B cell (primary cell): ENCODE measurements around the gene UTY. TPM values are rescaled to one million over a fixed set of nuclear protein-coding genes. Genes with fewer than 3 reads are reported as not detected.

ENCODE experiments used
- ATAC-seq: fragments of 200-7000 bp; cut with Tn5 transposase; one replicate; pipeline ENCODE4 v1.10.0; 2021; ENCODE audit warnings: low read depth, mild to moderate bottlenecking, moderate number of reproducible peaks, moderate library complexity
- CTCF ChIA-PET: fragments of 350-600 bp; sonication (Branson Sonifier 250); formaldehyde crosslinking; loops from one replicate; lab custom pipeline; 2021; ENCODE audit warnings: antibody characterized with exemption, inconsistent platforms; lab: Charles Lee
- POLR2A ChIA-PET: fragments of 350-600 bp; sonication (Branson Sonifier 250); formaldehyde crosslinking; loops from one replicate; lab custom pipeline; 2021; ENCODE audit warnings: antibody characterized with exemption; lab: Charles Lee
- DNase-seq: peaks from one replicate; pipeline ENCODE4 v3.0.0; 2013
- H2AFZ ChIP-seq: 2 replicates; pipeline ENCODE4 v1.6.1; 2012; ENCODE audit warnings: mild to moderate bottlenecking, low read depth, low read length; ENCODE audit not compliant: insufficient read depth, poor library complexity, severe bottlenecking
- H3K27ac ChIP-seq, 2 donors: 1 replicate in 1 of 2; 2 replicates in 1 of 2; pipeline ENCODE4 v1.5.1; 2012 to 2013; ENCODE audit warnings: low read length in 2 of 2, mild to moderate bottlenecking in 2 of 2, moderate library complexity in 1 of 2
- H3K27me3 ChIP-seq, 4 experiments: fragments of 200-600 bp in 1 of 4; sonication (generic) in 1 of 4; replicated peaks in 1 of 4; 1 replicate in 2 of 4; 2 replicates in 2 of 4; pipeline versions ENCODE4 v1.6.1 to v1.7.0; 2013 to 2016; ENCODE audit warnings: low read length in 3 of 4, mild to moderate bottlenecking in 2 of 4, mixed read lengths in 1 of 4, moderate library complexity in 1 of 4; ENCODE audit not compliant: insufficient read depth in 4 of 4, control insufficient read depth in 3 of 4; ENCODE audit errors: control extremely low read depth in 1 of 4
- H3K36me3 ChIP-seq, 2 experiments: replicated peaks in 1 of 2; 1 replicate in 1 of 2; 2 replicates in 1 of 2; pipeline versions ENCODE4 v1.6.1 to v1.7.1; 2013; ENCODE audit warnings: low read length in 1 of 2; ENCODE audit not compliant: insufficient read depth in 2 of 2, control insufficient read depth in 1 of 2; ENCODE audit errors: control extremely low read depth in 1 of 2, extremely low read depth in 1 of 2
- H3K4me1 ChIP-seq, 2 donors: fragments of 200-600 bp in 1 of 2; sonication (generic) in 1 of 2; 1 replicate in 1 of 2; 2 replicates in 1 of 2; pipeline versions ENCODE4 v1.5.1 to v1.6.1; 2013 to 2017; ENCODE audit warnings: low read length in 2 of 2; ENCODE audit not compliant: control insufficient read depth in 2 of 2, insufficient read depth in 2 of 2
- H3K4me2 ChIP-seq: replicated peaks from 2 replicates; pipeline ENCODE3; 2012; ENCODE audit warnings: mild to moderate bottlenecking, low read depth, low read length; ENCODE audit not compliant: poor library complexity, severe bottlenecking
- H3K4me3 ChIP-seq, 5 experiments: fragments of 200-600 bp in 1 of 5; sonication (generic) in 1 of 5; 1 replicate in 3 of 5; 2 replicates in 2 of 5; pipeline versions ENCODE4 v1.5.1 to v1.7.0; 2011 to 2016; ENCODE audit warnings: low read length in 4 of 5, mild to moderate bottlenecking in 4 of 5, low read depth in 2 of 5, control low read depth in 1 of 5, moderate library complexity in 1 of 5; ENCODE audit not compliant: insufficient read depth in 1 of 5; ENCODE audit errors: control extremely low read depth in 1 of 5, extremely low read depth in 1 of 5
- H3K79me2 ChIP-seq: fragments of 200-600 bp; sonication (generic); one replicate; pipeline ENCODE4 v1.6.0; 2016; ENCODE audit warnings: low read length; ENCODE audit not compliant: control insufficient read depth, insufficient read depth
- H3K9ac ChIP-seq: fragments of 200-600 bp; sonication (generic); 2 replicates; pipeline ENCODE4 v1.6.1; 2017; ENCODE audit warnings: mild to moderate bottlenecking, low read length, moderate library complexity
- H3K9me3 ChIP-seq, 3 donors: one replicate each; pipeline versions ENCODE4 v1.6.1 to v1.7.1; 2013; ENCODE audit warnings: low read length in 2 of 3; ENCODE audit not compliant: control insufficient read depth in 2 of 3, insufficient read depth in 1 of 3; ENCODE audit errors: control extremely low read depth in 1 of 3
- H4K20me1 ChIP-seq: 2 replicates; pipeline ENCODE4 v1.6.0; 2012; ENCODE audit warnings: mild to moderate bottlenecking, low read length; ENCODE audit not compliant: insufficient read depth, control insufficient read depth, poor library complexity, severe bottlenecking
- H3K27ac Mint-ChIP-seq: one replicate; pipeline ENCODE4 v1.8.0; 2021; ENCODE audit warnings: mixed read lengths
- H3K27me3 Mint-ChIP-seq: one replicate; pipeline ENCODE4 v1.8.0; 2021; ENCODE audit warnings: mixed read lengths
- H3K4me1 Mint-ChIP-seq: one replicate; pipeline ENCODE4 v1.8.0; 2021; ENCODE audit warnings: mixed read lengths
- H3K4me3 Mint-ChIP-seq: one replicate; pipeline ENCODE4 v1.8.0; 2021; ENCODE audit warnings: mixed read lengths
- H3K9me3 Mint-ChIP-seq: one replicate; pipeline ENCODE4 v1.8.0; 2022; ENCODE audit warnings: mixed read lengths; ENCODE audit not compliant: insufficient read depth
- EZH2 ChIP-seq: IDR thresholded peaks from 2 replicates; pipeline ENCODE4 v1.6.1; 2012; ENCODE audit warnings: borderline replicate concordance, low read depth, mild to moderate bottlenecking, moderate library complexity, low read length; ENCODE audit not compliant: insufficient read depth, poor library complexity, severe bottlenecking
- WGBS: methylation state at CpG from one replicate; pipeline ENCODE4 v1.1.5; 2013; ENCODE audit warnings: missing lambda C conversion rate; ENCODE audit not compliant: insufficient coverage; 5-methylcytosine and 5-hydroxymethylcytosine counted together
- intact Hi-C: fragments of 100-400 bp; cut with micrococcal nuclease; formaldehyde crosslinking; loops from one replicate; pipeline ENCODE4 v1.10.0; 2022
- polyA plus RNA-seq: library from polyadenylated mRNA; depleted of rRNA; stranded (reverse); fragments of >200 nt; gene quantifications from 2 replicates; pipeline ENCODE4 v1.2.3, GENCODE V29; 2012
- total RNA-seq, 2 donors: library from RNA; stranded (reverse); fragments of 120-200 nt in 1 of 2; gene quantifications; 1 replicate in 1 of 2; 2 replicates in 1 of 2; pipeline versions ENCODE4 v1.2.3 to v1.2.4, GENCODE V29; 2013 to 2022
- TF ChIP-seq, protein P1 (sequence below): fragments of 200-600 bp; IDR thresholded peaks from one replicate; pipeline ENCODE4 v1.8.0; 2022; ENCODE audit warnings: antibody characterized with exemption, mild to moderate bottlenecking

The UTY gene
- total and polyA plus RNA-seq, 2 donors (not counting 1 experiment from before 2014, with no cell fraction given) = 112 TPM; not detected in 1

DNA sequence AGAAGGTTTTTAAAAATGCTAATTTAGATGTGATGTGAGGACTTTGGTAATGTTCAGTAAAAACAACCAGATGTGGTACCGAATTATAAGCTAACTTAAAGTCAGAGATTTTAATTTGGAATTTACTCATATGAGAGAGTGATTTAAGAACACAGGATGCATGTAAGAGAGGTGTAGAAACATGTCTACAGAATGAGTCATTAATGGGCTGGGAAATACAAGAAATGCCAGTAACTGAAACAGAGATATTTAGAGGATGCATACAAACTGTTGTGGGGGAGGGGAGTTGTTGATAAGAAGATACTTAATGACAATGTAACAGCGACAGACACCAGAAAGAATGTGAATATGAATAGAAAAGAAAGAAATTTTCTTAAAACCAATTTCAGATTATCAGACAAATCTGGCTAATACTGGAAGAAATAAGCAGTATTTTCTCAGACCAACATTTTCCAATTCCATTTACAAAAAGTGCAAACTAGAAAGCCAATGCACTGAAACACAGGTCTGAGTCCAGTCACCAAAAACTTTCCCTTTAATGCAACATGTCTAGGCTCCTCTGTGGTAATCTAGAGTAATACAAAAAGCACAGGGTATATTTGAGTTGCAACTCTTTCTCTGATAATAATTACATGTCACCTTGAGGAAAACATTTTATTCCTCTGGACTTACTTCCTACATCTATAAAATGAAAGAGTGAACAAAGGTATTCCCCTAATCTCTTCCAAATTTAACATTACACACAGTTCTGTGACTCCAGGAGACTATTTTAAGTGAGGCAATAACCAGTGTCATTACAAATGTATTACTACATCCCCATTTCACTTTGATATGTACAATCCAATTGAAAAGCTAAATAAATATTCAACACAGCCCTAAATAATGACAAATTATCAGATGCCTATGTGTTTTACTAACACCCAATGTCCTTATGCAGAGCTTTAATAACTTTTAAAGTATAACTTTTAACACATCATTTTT is 117.9 kb downstream of the UTY start:
- Histone ChIP-seq H3K27me3 (no peaks in the 10 kb centered on the region), H3K9me3 (peaks cover 0 to 4% (median 0%) of the 10 kb centered on the region in 3 donors), H2AFZ (no peak overlapping the region), H3K9ac (no peak overlapping the region), H3K36me3 (peaks cover 0 to 14% of the 10 kb centered on the region in 2 experiments), H3K4me1 (peaks cover 0 to 9% of the 10 kb centered on the region in 2 donors), H3K79me2 (no peaks in the 10 kb centered on the region), H3K27ac (no peak overlapping the region), H4K20me1 (no peaks in the 10 kb centered on the region), H3K4me3 (no peak overlapping the region), H3K4me2 (no peak overlapping the region)
- 86% methylated on average over 1 of the region's 2 CpGs for WGBS
- H3K27ac Mint-ChIP-seq = peak overlapping the region; percentile 50
- no peak for TF ChIP-seq EZH2
- TF ChIP-seq, protein P1, sequence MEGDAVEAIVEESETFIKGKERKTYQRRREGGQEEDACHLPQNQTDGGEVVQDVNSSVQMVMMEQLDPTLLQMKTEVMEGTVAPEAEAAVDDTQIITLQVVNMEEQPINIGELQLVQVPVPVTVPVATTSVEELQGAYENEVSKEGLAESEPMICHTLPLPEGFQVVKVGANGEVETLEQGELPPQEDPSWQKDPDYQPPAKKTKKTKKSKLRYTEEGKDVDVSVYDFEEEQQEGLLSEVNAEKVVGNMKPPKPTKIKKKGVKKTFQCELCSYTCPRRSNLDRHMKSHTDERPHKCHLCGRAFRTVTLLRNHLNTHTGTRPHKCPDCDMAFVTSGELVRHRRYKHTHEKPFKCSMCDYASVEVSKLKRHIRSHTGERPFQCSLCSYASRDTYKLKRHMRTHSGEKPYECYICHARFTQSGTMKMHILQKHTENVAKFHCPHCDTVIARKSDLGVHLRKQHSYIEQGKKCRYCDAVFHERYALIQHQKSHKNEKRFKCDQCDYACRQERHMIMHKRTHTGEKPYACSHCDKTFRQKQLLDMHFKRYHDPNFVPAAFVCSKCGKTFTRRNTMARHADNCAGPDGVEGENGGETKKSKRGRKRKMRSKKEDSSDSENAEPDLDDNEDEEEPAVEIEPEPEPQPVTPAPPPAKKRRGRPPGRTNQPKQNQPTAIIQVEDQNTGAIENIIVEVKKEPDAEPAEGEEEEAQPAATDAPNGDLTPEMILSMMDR = no peak
- ChIA-PET CTCF (interaction anchor here (1.9 kb wide), 1 partner anchor 18 kb away, joined by 6 read pairs; no protein-coding TSS in a partner anchor), POLR2A (no interaction called here)
- H3K4me1 Mint-ChIP-seq = peaks cover 27% of the 10 kb centered on the region
- H3K27me3 Mint-ChIP-seq = no peaks in the 10 kb centered on the region
- ATAC-seq = no peak
- intact Hi-C loops = loop anchor here (5.0 to 10.0 kb wide), 2 partner anchors 115 to 343 kb away; partner anchors contain the start of gene TMSB4Y
- no peak for DNase-seq
- peak overlapping the region; percentile 16 for H3K4me3 Mint-ChIP-seq
- H3K9me3 Mint-ChIP-seq = no peaks in the 10 kb centered on the region

DNA sequence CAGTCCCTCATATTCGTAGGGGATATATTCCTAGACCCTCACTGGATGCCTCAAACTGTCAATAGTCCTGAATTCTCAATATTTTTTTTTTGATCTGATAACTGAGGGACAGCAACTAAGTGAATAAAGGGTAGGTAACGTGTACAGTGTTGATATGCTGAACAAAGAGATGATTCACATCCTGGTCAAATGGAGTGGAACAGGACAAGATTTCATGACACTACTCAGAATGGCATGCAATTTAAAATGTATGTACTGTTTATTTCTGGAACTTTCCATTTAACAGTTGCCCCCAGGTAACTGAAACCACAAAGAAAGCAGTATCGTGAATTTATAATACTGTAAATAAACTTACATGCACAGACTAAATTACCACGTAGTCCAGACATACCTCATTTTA is 128.4 kb downstream of the UTY start:
- DNase-seq (no peak), ATAC-seq (no peak)
- peaks cover 0 to 56% of the 10 kb centered on the region in 2 experiments for H3K36me3 ChIP-seq
- Mint-ChIP-seq H3K4me3 (no peak overlapping the region), H3K27ac (no peak overlapping the region), H3K9me3 (no peaks in the 10 kb centered on the region), H3K27me3 (no peaks in the 10 kb centered on the region), H3K4me1 (peaks cover 9% of the 10 kb centered on the region)
- no peaks in the 10 kb centered on the region for H3K79me2 ChIP-seq
- H3K4me3 ChIP-seq = no peak overlapping the region
- H4K20me1 ChIP-seq = no peaks in the 10 kb centered on the region
- H3K4me2 ChIP-seq = no peak overlapping the region
- POLR2A ChIA-PET = interaction anchor here (0.6 kb wide), 1 partner anchor 462 kb away, joined by 5 read pairs; no protein-coding TSS in a partner anchor
- no peaks in the 10 kb centered on the region for H3K9me3 ChIP-seq
- H3K9ac ChIP-seq = no peak overlapping the region
- no CpG with 5 or more reads among the region's 4 CpGs for WGBS
- H3K4me1 ChIP-seq = no peaks in the 10 kb centered on the region
- no peaks in the 10 kb centered on the region for H3K27me3 ChIP-seq
- CTCF ChIA-PET = no interaction called here
- intact Hi-C loops = no loop called here
- TF ChIP-seq EZH2 = no peak
- TF ChIP-seq, protein P1 = no peak
- no peak overlapping the region for H3K27ac ChIP-seq
- no peak overlapping the region for H2AFZ ChIP-seq
